Breast epithelium (tissue), 3 donors: Measurements from ENCODE around the gene RITA1.

ENCODE experiments used
- CTCF ChIP-seq, 3 donors: fragments of 450-650 bp; IDR thresholded peaks; one replicate each; pipeline ENCODE4 v1.5.1; 2016 to 2017; ENCODE audit warnings: antibody characterized with exemption in 3 of 3, mild to moderate bottlenecking in 3 of 3, moderate library complexity in 3 of 3
- POLR2A ChIP-seq: fragments of 450-650 bp; IDR thresholded peaks from one replicate; pipeline ENCODE4 v1.6.1; 2016; ENCODE audit warnings: antibody characterized with exemption, mild to moderate bottlenecking, moderate library complexity
- POLR2AphosphoS5 ChIP-seq, 3 donors: sonication (generic); formaldehyde crosslinking; IDR thresholded peaks; one replicate each; pipeline ENCODE4 v1.6.1; 2017; ENCODE audit warnings: antibody characterized with exemption in 3 of 3

- TF ChIP-seq CTCF (IDR thresholded peaks at IDR 0.05): no peak
- TF ChIP-seq POLR2A: no peak
- no peak for TF ChIP-seq POLR2AphosphoS5 (IDR thresholded peaks at IDR 0.05)
Measured at GRCh38 chr12:113203852-113204760, 18.6 kb downstream of the RITA1 start.
